GM12878 (cell line): ENCODE measurements around the gene PHLDB3. TPM values are rescaled to one million over a fixed set of nuclear protein-coding genes. Genes with fewer than 3 reads are reported as not detected.

Source experiments
- CHD1 ChIP-seq: IDR thresholded peaks from 2 replicates; pipeline ENCODE4 v1.6.1; 2012; ENCODE audit warnings: low read depth, low read length, improper control_type of control experiment
- CHD2 ChIP-seq: IDR thresholded peaks from 2 replicates; pipeline ENCODE4 v1.6.1; 2011; ENCODE audit warnings: low read depth, low read length, improper control_type of control experiment, borderline replicate concordance
- CREB1 ChIP-seq: IDR thresholded peaks from 2 replicates; pipeline ENCODE4 v1.6.1; 2012; ENCODE audit warnings: low read depth, mild to moderate bottlenecking, inconsistent platforms
- E2F4 ChIP-seq: IDR thresholded peaks from 2 replicates; pipeline ENCODE4 v1.6.1; 2012; ENCODE audit warnings: low read depth, low read length, improper control_type of control experiment
- HDAC2 ChIP-seq: fragments of 200-600 bp; sonication (generic); IDR thresholded peaks from 2 replicates; pipeline ENCODE4 v1.6.1; 2017
- MTA2 ChIP-seq: fragments of 450-650 bp; IDR thresholded peaks from 2 replicates; pipeline ENCODE4 v1.6.1; 2016; ENCODE audit warnings: low read depth, mild to moderate bottlenecking, moderate library complexity
- MTA3 ChIP-seq: IDR thresholded peaks from 2 replicates; pipeline ENCODE4 v1.6.1; 2012; ENCODE audit warnings: low read length, inconsistent platforms, borderline replicate concordance
- NR2C2 ChIP-seq: IDR thresholded peaks from 2 replicates; pipeline ENCODE4 v1.6.1; 2011; ENCODE audit warnings: borderline replicate concordance, low read depth; ENCODE audit not compliant: control insufficient read depth, insufficient read length
- RB1 ChIP-seq: fragments of 450-650 bp; formaldehyde crosslinking; IDR thresholded peaks from 2 replicates; pipeline ENCODE4 v1.6.1; 2017; ENCODE audit warnings: mild to moderate bottlenecking, borderline replicate concordance
- RBBP5 ChIP-seq: fragments of 200-600 bp; sonication (generic); conservative IDR thresholded peaks from 2 replicates; pipeline ENCODE4 v1.6.1; 2016
- REST ChIP-seq: IDR thresholded peaks from 2 replicates; pipeline ENCODE4 v1.6.1; 2012; ENCODE audit warnings: mild to moderate bottlenecking, low read depth, low read length
- RFX5 ChIP-seq: IDR thresholded peaks from 2 replicates; pipeline ENCODE4 v1.6.1; 2011; ENCODE audit warnings: low read depth, low read length, improper control_type of control experiment
- SKIL ChIP-seq: fragments of 450-650 bp; IDR thresholded peaks from 2 replicates; pipeline ENCODE4 v1.6.1; 2017; ENCODE audit warnings: mild to moderate bottlenecking, low read depth, inconsistent platforms; ENCODE audit not compliant: poor library complexity, severe bottlenecking
- SPI1 ChIP-seq: IDR thresholded peaks from 2 replicates; pipeline ENCODE4 v1.6.1; 2011; ENCODE audit warnings: low read depth, mild to moderate bottlenecking, low read length, moderate library complexity, borderline replicate concordance; ENCODE audit not compliant: insufficient read depth
- SUPT20H ChIP-seq: IDR thresholded peaks from 2 replicates; pipeline ENCODE4 v1.6.1; 2011; ENCODE audit warnings: low read depth, mild to moderate bottlenecking, low read length, moderate library complexity, borderline replicate concordance; ENCODE audit not compliant: control insufficient read depth
- polyA plus RNA-seq, 11 experiments: library from polyadenylated mRNA; depleted of rRNA in 4 of 11; unstranded in 6 of 11; stranded (reverse) in 5 of 11; fragments of >200 nt; fragmentation: Nextera tagmentation in 4 of 11; fragmentation: Illumina TruSeq in 1 of 11; extraction: Ambion mirVana in 4 of 11; extraction: Trizol in 1 of 11; gene quantifications; 1 replicate in 1 of 11; 2 replicates in 10 of 11; pipeline versions ENCODE4 v1.2.1 to v1.2.3, GENCODE V29; 2011 to 2016; ENCODE audit warnings: inconsistent platforms in 2 of 11, missing spikeins in 2 of 11, low read depth in 1 of 11
- total RNA-seq, 4 experiments: library from RNA; depleted of rRNA in 3 of 4; stranded (reverse); fragments of >200 nt in 3 of 4; fragmentation: Illumina TruSeq in 1 of 4; extraction: Trizol in 1 of 4; gene quantifications; 2 replicates each; pipeline versions ENCODE4 v1.2.1 to v1.2.3, GENCODE V29; 2013 to 2021
- TF ChIP-seq, protein P1 (sequence below): fragments of 450-650 bp; IDR thresholded peaks from 2 replicates; pipeline ENCODE4 v1.6.1; 2017; ENCODE audit warnings: mild to moderate bottlenecking
- TF ChIP-seq, protein P2 (sequence below): IDR thresholded peaks from 2 replicates; pipeline ENCODE4 v1.6.1; 2011; ENCODE audit warnings: borderline replicate concordance, low read depth, mild to moderate bottlenecking, moderate library complexity, low read length; ENCODE audit not compliant: insufficient read depth, poor library complexity, severe bottlenecking

The PHLDB3 gene
- total and polyA plus RNA-seq, 10 of the 15 experiments (the other 5 are each of a cell fraction or from before 2014, with no cell fraction given): 0.13 to 13.0 (median 5.5) TPM

DNA sequence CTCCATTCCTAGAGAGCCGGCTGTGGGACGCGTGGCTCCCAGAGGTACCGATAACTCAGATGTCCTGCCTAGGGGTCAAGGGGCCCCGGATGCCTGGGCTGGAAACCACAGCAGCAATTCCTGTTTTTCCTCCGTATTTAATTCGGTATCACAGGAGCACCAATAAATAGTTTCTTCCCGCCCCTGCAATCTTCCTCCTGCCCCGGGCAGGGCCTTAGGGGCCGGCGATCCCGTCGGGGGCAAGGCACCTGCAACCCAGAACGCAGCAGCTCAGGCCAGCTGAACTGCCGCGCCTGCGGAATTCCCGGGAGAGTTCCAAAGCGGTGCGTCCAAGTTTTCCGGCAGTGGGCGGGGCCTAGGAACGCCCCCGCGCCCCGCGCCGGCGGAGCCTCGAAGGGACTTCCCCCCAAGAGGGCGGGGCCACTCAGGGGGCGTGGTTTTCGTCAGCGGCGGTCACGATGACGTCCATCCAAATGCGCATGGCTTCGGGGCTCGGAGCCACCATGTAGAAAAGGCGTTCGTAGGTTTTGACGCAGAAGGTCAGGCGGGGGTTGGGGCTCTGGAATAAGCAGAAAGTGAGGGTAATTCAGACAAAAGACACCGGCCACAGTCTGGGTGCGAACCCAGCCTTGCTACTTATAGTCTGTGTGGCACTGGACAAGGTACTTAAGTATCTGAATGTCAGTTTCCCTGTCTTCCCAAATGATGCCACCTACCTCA, 29.4 kb downstream of the PHLDB3 start (continued):
- TF ChIP-seq REST: no peak
- no peak for TF ChIP-seq SUPT20H
- TF ChIP-seq, protein P1, sequence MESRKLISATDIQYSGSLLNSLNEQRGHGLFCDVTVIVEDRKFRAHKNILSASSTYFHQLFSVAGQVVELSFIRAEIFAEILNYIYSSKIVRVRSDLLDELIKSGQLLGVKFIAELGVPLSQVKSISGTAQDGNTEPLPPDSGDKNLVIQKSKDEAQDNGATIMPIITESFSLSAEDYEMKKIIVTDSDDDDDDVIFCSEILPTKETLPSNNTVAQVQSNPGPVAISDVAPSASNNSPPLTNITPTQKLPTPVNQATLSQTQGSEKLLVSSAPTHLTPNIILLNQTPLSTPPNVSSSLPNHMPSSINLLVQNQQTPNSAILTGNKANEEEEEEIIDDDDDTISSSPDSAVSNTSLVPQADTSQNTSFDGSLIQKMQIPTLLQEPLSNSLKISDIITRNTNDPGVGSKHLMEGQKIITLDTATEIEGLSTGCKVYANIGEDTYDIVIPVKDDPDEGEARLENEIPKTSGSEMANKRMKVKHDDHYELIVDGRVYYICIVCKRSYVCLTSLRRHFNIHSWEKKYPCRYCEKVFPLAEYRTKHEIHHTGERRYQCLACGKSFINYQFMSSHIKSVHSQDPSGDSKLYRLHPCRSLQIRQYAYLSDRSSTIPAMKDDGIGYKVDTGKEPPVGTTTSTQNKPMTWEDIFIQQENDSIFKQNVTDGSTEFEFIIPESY: no peak
- TF ChIP-seq, protein P2, sequence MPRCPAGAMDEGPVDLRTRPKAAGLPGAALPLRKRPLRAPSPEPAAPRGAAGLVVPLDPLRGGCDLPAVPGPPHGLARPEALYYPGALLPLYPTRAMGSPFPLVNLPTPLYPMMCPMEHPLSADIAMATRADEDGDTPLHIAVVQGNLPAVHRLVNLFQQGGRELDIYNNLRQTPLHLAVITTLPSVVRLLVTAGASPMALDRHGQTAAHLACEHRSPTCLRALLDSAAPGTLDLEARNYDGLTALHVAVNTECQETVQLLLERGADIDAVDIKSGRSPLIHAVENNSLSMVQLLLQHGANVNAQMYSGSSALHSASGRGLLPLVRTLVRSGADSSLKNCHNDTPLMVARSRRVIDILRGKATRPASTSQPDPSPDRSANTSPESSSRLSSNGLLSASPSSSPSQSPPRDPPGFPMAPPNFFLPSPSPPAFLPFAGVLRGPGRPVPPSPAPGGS: no peak
- TF ChIP-seq NR2C2: no peak
- TF ChIP-seq RFX5: no peak
- TF ChIP-seq CHD2: 0 out of 2 replicates have a peak, but pooled peaks have one; percentile 17
- peak; percentile 96 for TF ChIP-seq CREB1
- TF ChIP-seq HDAC2: no peak
- TF ChIP-seq RBBP5: no peak
- TF ChIP-seq CHD1: no peak
- TF ChIP-seq MTA3: no peak
- TF ChIP-seq MTA2: no peak
- peak; percentile 56; the same call in 1 of the 2 replicates for TF ChIP-seq SPI1
- TF ChIP-seq E2F4: no peak
- no peak for TF ChIP-seq RB1
- no peak for TF ChIP-seq SKIL
